Mesothelial cell of epicardium (in vitro differentiated cells): ENCODE results near the gene HESX1. TPM values are rescaled to one million over a fixed set of nuclear protein-coding genes. Genes with fewer than 3 reads are reported as not detected.

Source experiments
- DNase-seq, 2 experiments: peaks; one replicate each; pipeline ENCODE4 v3.0.0; 2021; ENCODE audit warnings: low spot score in 2 of 2; ENCODE audit not compliant: unreplicated experiment in 2 of 2
- H3K27ac Mint-ChIP-seq: 2 replicates; pipeline ENCODE4 v1.8.0; 2021; ENCODE audit warnings: mixed read lengths
- H3K27me3 Mint-ChIP-seq: 2 replicates; pipeline ENCODE4 v1.8.0; 2021; ENCODE audit warnings: low read depth, mixed read lengths
- H3K36me3 Mint-ChIP-seq: 2 replicates; pipeline ENCODE4 v1.8.0; 2021; ENCODE audit warnings: mixed read lengths
- H3K4me1 Mint-ChIP-seq: 2 replicates; pipeline ENCODE4 v1.8.0; 2021; ENCODE audit warnings: mixed read lengths
- H3K4me3 Mint-ChIP-seq: 2 replicates; pipeline ENCODE4 v1.8.0; 2021; ENCODE audit warnings: mild to moderate bottlenecking, moderate library complexity, mixed read lengths
- H3K9me3 Mint-ChIP-seq: 2 replicates; pipeline ENCODE4 v1.8.0; 2021; ENCODE audit warnings: mixed read lengths
- total RNA-seq: library from RNA; stranded (reverse); gene quantifications from 3 replicates; pipeline ENCODE4 v1.2.1, GENCODE V29; 2021
- TF ChIP-seq, protein P1 (sequence below): fragments of 200-600 bp; sonication (generic); IDR thresholded peaks from one replicate; pipeline ENCODE4 v1.5.0; 2021; ENCODE audit warnings: antibody characterized with exemption; ENCODE audit not compliant: unreplicated experiment

HESX1 gene
- total RNA-seq, 1 donor from 2014 or later: 2.4 TPM

GRCh38 chr3:57168151-57168550 is 31.6 kb downstream of the HESX1 start:
- TF ChIP-seq, protein P1, sequence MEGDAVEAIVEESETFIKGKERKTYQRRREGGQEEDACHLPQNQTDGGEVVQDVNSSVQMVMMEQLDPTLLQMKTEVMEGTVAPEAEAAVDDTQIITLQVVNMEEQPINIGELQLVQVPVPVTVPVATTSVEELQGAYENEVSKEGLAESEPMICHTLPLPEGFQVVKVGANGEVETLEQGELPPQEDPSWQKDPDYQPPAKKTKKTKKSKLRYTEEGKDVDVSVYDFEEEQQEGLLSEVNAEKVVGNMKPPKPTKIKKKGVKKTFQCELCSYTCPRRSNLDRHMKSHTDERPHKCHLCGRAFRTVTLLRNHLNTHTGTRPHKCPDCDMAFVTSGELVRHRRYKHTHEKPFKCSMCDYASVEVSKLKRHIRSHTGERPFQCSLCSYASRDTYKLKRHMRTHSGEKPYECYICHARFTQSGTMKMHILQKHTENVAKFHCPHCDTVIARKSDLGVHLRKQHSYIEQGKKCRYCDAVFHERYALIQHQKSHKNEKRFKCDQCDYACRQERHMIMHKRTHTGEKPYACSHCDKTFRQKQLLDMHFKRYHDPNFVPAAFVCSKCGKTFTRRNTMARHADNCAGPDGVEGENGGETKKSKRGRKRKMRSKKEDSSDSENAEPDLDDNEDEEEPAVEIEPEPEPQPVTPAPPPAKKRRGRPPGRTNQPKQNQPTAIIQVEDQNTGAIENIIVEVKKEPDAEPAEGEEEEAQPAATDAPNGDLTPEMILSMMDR: no peak
- Mint-ChIP-seq H3K4me1 (peaks cover 18% of the 10 kb centered on the region), H3K27me3 (peaks cover 4% of the 10 kb centered on the region), H3K9me3 (no peaks in the 10 kb centered on the region), H3K27ac (no peak overlapping the region), H3K4me3 (no peak overlapping the region), H3K36me3 (no peaks in the 10 kb centered on the region)
- no peak for DNase-seq

DNA sequence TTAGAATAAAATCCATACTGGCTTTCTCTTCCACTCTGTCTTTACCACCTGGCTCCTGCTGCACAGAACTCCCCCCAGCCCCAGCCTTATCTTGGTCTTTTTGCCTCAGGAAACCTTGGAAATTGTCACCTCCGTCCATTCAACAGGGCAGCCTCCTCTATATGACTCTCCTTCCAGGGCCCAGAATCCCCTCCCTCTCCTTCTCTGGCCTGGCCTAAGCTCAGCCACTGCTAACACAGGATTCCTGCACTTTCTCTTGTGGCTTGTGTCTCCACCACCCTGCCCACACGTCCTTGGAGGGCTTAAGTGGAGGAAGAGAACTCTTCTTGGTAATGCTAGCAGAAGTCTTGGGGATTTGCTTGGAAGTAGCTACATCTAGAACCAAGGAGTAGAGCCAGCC is 33.1 kb downstream of the HESX1 start:
- H3K4me1 Mint-ChIP-seq: peaks cover 30% of the 10 kb centered on the region
- H3K27me3 Mint-ChIP-seq: peaks cover 9% of the 10 kb centered on the region
- DNase-seq: no peak
- TF ChIP-seq, protein P1: no peak
- H3K27ac Mint-ChIP-seq: no peak overlapping the region
- no peaks in the 10 kb centered on the region for H3K9me3 Mint-ChIP-seq
- no peak overlapping the region for H3K4me3 Mint-ChIP-seq
- H3K36me3 Mint-ChIP-seq: no peaks in the 10 kb centered on the region

GRCh38 chr3:57165641-57166040 is 34.1 kb downstream of the HESX1 start:
- Mint-ChIP-seq H3K9me3 (no peaks in the 10 kb centered on the region), H3K4me3 (peak overlapping the region; percentile 56), H3K4me1 (peaks cover 40% of the 10 kb centered on the region), H3K36me3 (no peaks in the 10 kb centered on the region), H3K27ac (no peak overlapping the region), H3K27me3 (peaks cover 9% of the 10 kb centered on the region)
- TF ChIP-seq, protein P1: no peak
- DNase-seq: no peak

DNA sequence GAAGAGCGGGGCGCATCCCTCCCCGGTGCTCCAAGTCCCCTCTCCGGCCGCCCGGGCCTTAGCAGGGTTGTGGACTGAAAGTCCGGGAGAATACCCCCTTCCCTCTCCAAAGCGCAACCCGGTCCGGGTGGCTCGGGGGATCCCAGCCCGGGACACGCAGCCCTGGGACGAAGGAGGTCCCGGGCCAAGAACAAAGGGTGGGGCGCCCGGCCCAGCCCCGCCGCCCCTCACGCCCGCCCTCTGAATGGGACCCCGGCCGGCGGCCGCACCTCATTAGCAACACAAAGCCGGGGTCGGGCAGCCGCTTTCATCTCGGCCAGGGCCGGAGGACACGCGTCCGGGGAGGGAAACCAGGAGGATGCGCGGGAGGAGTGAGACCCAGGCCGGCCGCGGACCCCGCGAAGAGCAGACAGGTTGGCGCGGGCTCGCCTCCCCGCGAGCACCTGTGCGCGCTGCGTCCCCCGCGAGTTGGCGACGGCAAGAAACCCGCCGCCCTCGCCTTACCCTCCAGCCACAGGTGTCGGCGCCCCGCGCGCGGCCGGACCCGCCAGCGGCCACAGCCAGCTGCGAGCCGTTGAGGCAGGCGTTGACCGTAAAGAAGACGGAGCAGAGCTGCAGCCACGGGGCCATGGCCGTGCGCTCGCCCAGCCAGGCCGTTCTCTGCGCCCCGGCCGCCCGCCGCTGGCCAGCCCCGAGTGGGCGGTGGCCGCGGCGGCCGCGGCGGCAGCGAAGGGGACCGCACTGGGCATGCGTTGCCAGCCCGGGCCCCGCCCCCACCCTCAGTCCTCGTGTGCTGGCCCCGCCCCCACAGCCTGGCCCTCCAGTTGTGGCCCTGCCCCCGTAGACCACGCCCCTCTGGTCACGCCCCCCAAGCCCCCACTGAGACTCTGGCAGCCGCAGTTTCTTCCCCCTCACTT is 34.9 kb downstream of the HESX1 start, which contains the start of gene IL17RD:
TSS of gene IL17RD (minus strand) at position 697 of the 917 bp plus-strand sequence. CDS start at position 630, 67 bp downstream.
- TF ChIP-seq, protein P1: no peak
- no peaks in the 10 kb centered on the region for H3K9me3 Mint-ChIP-seq
- H3K4me3 Mint-ChIP-seq: peak within 1 kb of the TSS; percentile 91
- H3K27me3 Mint-ChIP-seq: peaks cover 9% of the 10 kb centered on the region
- DNase-seq: peak; percentile 83 to 86
- no peaks in the 10 kb centered on the region for H3K36me3 Mint-ChIP-seq
- H3K27ac Mint-ChIP-seq: peak within 1 kb of the TSS; percentile 47
- peaks cover 43% of the 10 kb centered on the region for H3K4me1 Mint-ChIP-seq

- peak in 1 of 2 experiments; percentile 51 for DNase-seq
- peak overlapping the region; percentile 47 for H3K27ac Mint-ChIP-seq
- TF ChIP-seq, protein P1: no peak
- H3K9me3 Mint-ChIP-seq: no peaks in the 10 kb centered on the region
- peaks cover 49% of the 10 kb centered on the region for H3K4me1 Mint-ChIP-seq
- H3K27me3 Mint-ChIP-seq: peaks cover 9% of the 10 kb centered on the region
- peak overlapping the region; percentile 91 for H3K4me3 Mint-ChIP-seq
- no peaks in the 10 kb centered on the region for H3K36me3 Mint-ChIP-seq
These were observed 35.5 kb downstream of the HESX1 start for GRCh38 chr3:57164217-57164656.
